Measurements from ENCODE around the gene HLA-DQB2. TPM values are rescaled to one million over a fixed set of nuclear protein-coding genes. Genes with fewer than 3 reads are reported as not detected.
"Not testable (repeated sequence)": the region's sequence is repeated elsewhere in the genome, so short reads cannot be mapped to it uniquely, and the experiment has no call there.

HLA-DQB2 gene
- total RNA-seq: 1 to 10 TPM in 3 of 4 donors, not detected in 1; 1.5 to 3.5 (median 2.0) TPM

GRCh38 chr6:32763421-32763820 is at the start of gene HLA-DQB2:
HLA-DQB2 (minus strand) TSS chr6:32763532; CDS start chr6:32763470, 62 bp downstream.
- WGBS, 2 donors: 43 to 46% methylated on average over 4 of the region's 4 CpGs
- Histone ChIP-seq H3K27me3 (peaks cover 0 to 52% of the 10 kb centered on the region in 2 donors), H3K9me3 (peaks cover 0 to 3% (median 0%) of the 10 kb centered on the region in 4 donors), H3K27ac (no peak within 1 kb of the TSS), H3K4me1 (no peaks in the 10 kb centered on the region), H3K4me3 (no peak within 1 kb of the TSS), H3K36me3 (no peaks in the 10 kb centered on the region)
- TF ChIP-seq POLR2A (IDR thresholded peaks at IDR 0.05) (no peak), CTCF (IDR thresholded peaks at IDR 0.05) (no peak), EP300 (IDR thresholded peaks at IDR 0.05) (no peak)
- no peak for DNase-seq (ENCODE audit: low spot score in 2 of 2)

- no peaks in the 10 kb centered on the region for H3K36me3 ChIP-seq
- WGBS, 2 donors: 0 to 44% methylated on average over 1 of the region's 1 CpG
- no peak overlapping the region for H3K4me3 ChIP-seq
- no peak for DNase-seq (ENCODE audit: low spot score in 2 of 2)
- no peak for TF ChIP-seq CTCF (IDR thresholded peaks at IDR 0.05)
- TF ChIP-seq EP300 (IDR thresholded peaks at IDR 0.05): no peak
- TF ChIP-seq POLR2A (IDR thresholded peaks at IDR 0.05): no peak
- H3K9me3 ChIP-seq: no peaks in the 10 kb centered on the region
- peaks cover 0 to 29% of the 10 kb centered on the region in 2 donors for H3K27me3 ChIP-seq
- no peak overlapping the region for H3K27ac ChIP-seq
- no peaks in the 10 kb centered on the region for H3K4me1 ChIP-seq
These were observed 45.8 kb upstream of the HLA-DQB2 start for GRCh38 chr6:32809171-32809570.

GRCh38 chr6:32807020-32807580 is 43.8 kb upstream of the HLA-DQB2 start:
- H3K27ac ChIP-seq: no peak overlapping the region
- H3K4me3 ChIP-seq: no peak overlapping the region
- H3K9me3 ChIP-seq: no peaks in the 10 kb centered on the region
- TF ChIP-seq CTCF (IDR thresholded peaks at IDR 0.05): no peak
- no peak for TF ChIP-seq POLR2A (IDR thresholded peaks at IDR 0.05)
- TF ChIP-seq EP300 (IDR thresholded peaks at IDR 0.05): no peak
- DNase-seq (ENCODE audit: low spot score in 2 of 2): no peak
- no peaks in the 10 kb centered on the region for H3K4me1 ChIP-seq
- H3K36me3 ChIP-seq: no peaks in the 10 kb centered on the region
- WGBS, 2 donors: 63 to 83% methylated on average over 5 of the region's 5 CpGs
- H3K27me3 ChIP-seq: peaks cover 0 to 44% of the 10 kb centered on the region in 2 donors

GRCh38 chr6:32805404-32805803 is 42.1 kb upstream of the HLA-DQB2 start:
- not testable (repeated sequence) for H3K4me1 ChIP-seq; H3K36me3 ChIP-seq; H3K9me3 ChIP-seq; H3K27ac ChIP-seq; H3K4me3 ChIP-seq; DNase-seq (ENCODE audit: low spot score in 2 of 2)
- H3K27me3 ChIP-seq: peaks cover 0 to 57% of the 10 kb centered on the region in 2 donors

GRCh38 chr6:32803416-32803815 is 40.1 kb upstream of the HLA-DQB2 start:
- Histone ChIP-seq H3K4me3 (no peak overlapping the region), H3K27ac (no peak overlapping the region), H3K36me3 (no peaks in the 10 kb centered on the region), H3K4me1 (no peaks in the 10 kb centered on the region), H3K9me3 (no peaks in the 10 kb centered on the region), H3K27me3 (peaks cover 0 to 60% of the 10 kb centered on the region in 2 donors)
- WGBS, 2 donors: 62 to 76% methylated on average over 2 of the region's 2 CpGs
- no peak for TF ChIP-seq POLR2A (IDR thresholded peaks at IDR 0.05)
- no peak for TF ChIP-seq EP300 (IDR thresholded peaks at IDR 0.05)
- TF ChIP-seq CTCF (IDR thresholded peaks at IDR 0.05): no peak
- DNase-seq (ENCODE audit: low spot score in 2 of 2): no peak

GRCh38 chr6:32799740-32800139 is 36.4 kb upstream of the HLA-DQB2 start:
- Histone ChIP-seq H3K27me3 (peaks cover 0 to 53% of the 10 kb centered on the region in 2 donors), H3K36me3 (no peaks in the 10 kb centered on the region), H3K9me3 (no peaks in the 10 kb centered on the region), H3K4me3 (no peak overlapping the region), H3K4me1 (peaks cover 0 to 12% (median 0%) of the 10 kb centered on the region in 4 donors), H3K27ac (no peak overlapping the region)
- WGBS, 2 donors: 72 to 84% methylated on average over 3 of the region's 3 CpGs
- TF ChIP-seq CTCF (IDR thresholded peaks at IDR 0.05) (no peak), POLR2A (IDR thresholded peaks at IDR 0.05) (no peak), EP300 (IDR thresholded peaks at IDR 0.05) (no peak)
- DNase-seq (ENCODE audit: low spot score in 2 of 2): no peak
